Measurements from ENCODE around the gene SCAND1. TPM values are rescaled to one million over a fixed set of nuclear protein-coding genes. Genes with fewer than 3 reads are reported as not detected.
A peak's percentile ranks its signal among the peaks of the same experiment; 100 is the strongest.

SCAND1 gene
- total and polyA plus RNA-seq, 2 experiments from 2014 or later = 45.7 to 177 TPM

DNA sequence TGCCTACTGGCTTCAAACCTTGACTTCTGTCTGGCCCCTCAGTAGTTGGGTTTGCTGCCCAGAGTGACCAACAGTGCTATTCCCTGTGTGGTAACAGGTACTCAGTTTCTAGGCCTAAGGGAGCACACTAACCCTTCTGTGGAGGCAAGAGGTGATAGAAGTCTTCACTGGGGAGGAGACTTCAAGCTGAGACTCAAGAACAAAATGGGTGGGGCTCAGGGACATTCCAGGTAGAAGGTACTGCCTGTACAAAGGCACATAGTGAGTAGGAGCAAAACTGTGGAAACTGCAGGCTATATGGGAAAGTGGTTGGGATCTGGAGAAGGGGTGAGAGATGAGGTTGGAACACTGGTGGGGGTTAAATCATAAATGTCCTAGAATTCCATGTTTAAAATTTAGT is 2.3 kb upstream of the SCAND1 start:
- peak; percentile 31 for DNase-seq (ENCODE audit: low spot score)

DNA sequence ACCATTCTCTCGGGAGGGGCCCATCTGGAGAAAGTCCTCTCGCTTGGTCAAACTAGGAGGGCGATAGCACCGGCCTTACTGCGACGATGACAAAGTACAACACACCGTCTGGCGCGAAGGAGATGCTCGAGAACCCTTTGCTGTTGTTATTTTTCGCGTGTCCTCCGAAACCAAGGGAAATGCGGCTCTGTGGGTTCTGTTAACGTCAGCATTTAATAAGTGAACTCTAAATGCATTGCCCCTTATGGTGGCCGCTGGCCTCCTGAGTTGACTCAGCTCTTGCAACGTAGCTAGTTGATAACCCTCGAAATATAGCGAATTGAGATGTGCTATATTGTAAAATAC is 577 bp upstream of the SCAND1 start:
- H3K9me2 ChIP-seq (replicated peaks; ENCODE audit: insufficient read depth) = no peaks in the 10 kb centered on the region
- H3K9me3 ChIP-seq (ENCODE audit: low read depth) = no peaks in the 10 kb centered on the region
- peaks cover 37% of the 10 kb centered on the region for H3K79me2 ChIP-seq
- no peaks in the 10 kb centered on the region for H4K20me1 ChIP-seq (ENCODE audit: insufficient read depth, poor library complexity, severe bottlenecking)
- 6% methylated on average over 19 of the region's 19 CpGs for WGBS (ENCODE audit: low lambda C conversion rate, missing lambda C conversion rate)
- H3K4me2 ChIP-seq = peak overlapping the region; percentile 78
- H3K27me3 ChIP-seq = no peaks in the 10 kb centered on the region
- peak overlapping the region; percentile 90 for H3K27ac ChIP-seq
- H3K4me1 ChIP-seq (ENCODE audit: insufficient read depth) = peaks cover 17% of the 10 kb centered on the region
- TF ChIP-seq EZH2 (IDR thresholded peaks at IDR 0.05; ENCODE audit: borderline replicate concordance) (no peak), EZH2phosphoT487 (IDR thresholded peaks at IDR 0.05; ENCODE audit: low read depth, severe bottlenecking, unreplicated experiment) (no peak)
- TF ChIP-seq, protein P1, sequence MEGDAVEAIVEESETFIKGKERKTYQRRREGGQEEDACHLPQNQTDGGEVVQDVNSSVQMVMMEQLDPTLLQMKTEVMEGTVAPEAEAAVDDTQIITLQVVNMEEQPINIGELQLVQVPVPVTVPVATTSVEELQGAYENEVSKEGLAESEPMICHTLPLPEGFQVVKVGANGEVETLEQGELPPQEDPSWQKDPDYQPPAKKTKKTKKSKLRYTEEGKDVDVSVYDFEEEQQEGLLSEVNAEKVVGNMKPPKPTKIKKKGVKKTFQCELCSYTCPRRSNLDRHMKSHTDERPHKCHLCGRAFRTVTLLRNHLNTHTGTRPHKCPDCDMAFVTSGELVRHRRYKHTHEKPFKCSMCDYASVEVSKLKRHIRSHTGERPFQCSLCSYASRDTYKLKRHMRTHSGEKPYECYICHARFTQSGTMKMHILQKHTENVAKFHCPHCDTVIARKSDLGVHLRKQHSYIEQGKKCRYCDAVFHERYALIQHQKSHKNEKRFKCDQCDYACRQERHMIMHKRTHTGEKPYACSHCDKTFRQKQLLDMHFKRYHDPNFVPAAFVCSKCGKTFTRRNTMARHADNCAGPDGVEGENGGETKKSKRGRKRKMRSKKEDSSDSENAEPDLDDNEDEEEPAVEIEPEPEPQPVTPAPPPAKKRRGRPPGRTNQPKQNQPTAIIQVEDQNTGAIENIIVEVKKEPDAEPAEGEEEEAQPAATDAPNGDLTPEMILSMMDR (IDR thresholded peaks at IDR 0.05; ENCODE audit: poor library complexity) = no peak
- peak overlapping the region; percentile 75 for H2AFZ ChIP-seq
- no peak for DNase-seq (ENCODE audit: low spot score)
- H3K4me3 ChIP-seq = peak overlapping the region; percentile 54
- H3K36me3 ChIP-seq (replicated peaks; ENCODE audit: insufficient read depth, low read depth) = no peaks in the 10 kb centered on the region

More for the DNA sequence above, 2.3 kb upstream of the SCAND1 start:
- H3K4me3 ChIP-seq = no peak overlapping the region
- no peaks in the 10 kb centered on the region for H3K9me3 ChIP-seq (ENCODE audit: low read depth)
- peaks cover 20% of the 10 kb centered on the region for H3K79me2 ChIP-seq
- no peak overlapping the region for H2AFZ ChIP-seq
- peaks cover 17% of the 10 kb centered on the region for H3K4me1 ChIP-seq (ENCODE audit: insufficient read depth)
- TF ChIP-seq EZH2 (IDR thresholded peaks at IDR 0.05; ENCODE audit: borderline replicate concordance) = no peak
- TF ChIP-seq EZH2phosphoT487 (IDR thresholded peaks at IDR 0.05; ENCODE audit: low read depth, severe bottlenecking, unreplicated experiment) = no peak
- TF ChIP-seq, protein P1 (IDR thresholded peaks at IDR 0.05; ENCODE audit: poor library complexity) = no peak
- no peaks in the 10 kb centered on the region for H3K36me3 ChIP-seq (replicated peaks; ENCODE audit: insufficient read depth, low read depth)
- H3K4me2 ChIP-seq = no peak overlapping the region
- no peaks in the 10 kb centered on the region for H4K20me1 ChIP-seq (ENCODE audit: insufficient read depth, poor library complexity, severe bottlenecking)
- no peaks in the 10 kb centered on the region for H3K9me2 ChIP-seq (replicated peaks; ENCODE audit: insufficient read depth)
- H3K27ac ChIP-seq = no peak overlapping the region
- no peaks in the 10 kb centered on the region for H3K27me3 ChIP-seq

DNA sequence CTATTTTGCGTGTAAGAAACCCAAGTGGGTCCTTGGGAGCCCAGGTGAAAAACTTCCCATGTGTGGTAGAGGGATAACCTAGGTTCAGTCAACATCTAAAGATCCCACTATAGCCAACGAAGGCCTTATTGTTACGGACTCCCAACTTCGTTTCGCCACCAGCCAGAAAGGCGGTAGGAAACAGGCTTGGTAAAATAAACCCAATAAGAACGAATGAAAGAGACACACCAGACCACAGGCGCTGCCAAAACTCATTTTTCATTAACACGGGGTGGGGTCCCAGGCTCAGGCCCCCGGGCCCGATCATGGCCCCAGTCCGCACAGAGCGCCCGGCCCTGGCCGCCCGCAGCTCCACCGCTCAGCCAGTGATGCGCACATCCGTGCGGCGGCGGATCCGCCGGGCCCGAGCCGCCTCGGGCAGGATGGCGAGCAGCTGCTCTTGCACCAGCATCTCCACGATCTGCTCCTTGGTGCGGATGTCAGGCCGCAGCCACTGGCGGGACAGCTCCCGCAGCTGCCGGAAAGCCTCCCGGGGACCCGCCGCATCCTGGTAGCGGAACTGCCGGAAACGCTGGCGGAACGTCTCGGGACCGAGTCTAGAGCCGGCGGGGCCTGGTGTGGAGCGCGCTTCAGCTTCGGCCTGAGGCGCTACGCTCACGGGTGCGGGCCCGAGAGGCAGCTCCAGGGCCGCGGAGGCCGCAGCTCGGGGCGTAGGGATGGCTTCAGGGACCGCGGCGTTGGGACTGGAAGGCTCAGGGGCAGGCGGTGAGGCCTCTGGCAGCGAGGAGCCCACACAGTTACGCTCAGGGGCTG is 709 bp downstream of the SCAND1 start:
- WGBS (ENCODE audit: low lambda C conversion rate, missing lambda C conversion rate) = 2% methylated on average over 63 of the region's 65 CpGs

More for the DNA sequence above, 709 bp downstream of the SCAND1 start:
- peaks cover 38% of the 10 kb centered on the region for H3K79me2 ChIP-seq
- no peaks in the 10 kb centered on the region for H3K9me2 ChIP-seq (replicated peaks; ENCODE audit: insufficient read depth)
- no peaks in the 10 kb centered on the region for H4K20me1 ChIP-seq (ENCODE audit: insufficient read depth, poor library complexity, severe bottlenecking)
- H3K36me3 ChIP-seq (replicated peaks; ENCODE audit: insufficient read depth, low read depth) = no peaks in the 10 kb centered on the region
- H3K27ac ChIP-seq = peak overlapping the region; percentile 99
- H3K9me3 ChIP-seq (ENCODE audit: low read depth) = no peaks in the 10 kb centered on the region
- H3K27me3 ChIP-seq = no peaks in the 10 kb centered on the region
- peak overlapping the region; percentile 84 for H3K4me3 ChIP-seq
- TF ChIP-seq, protein P1 (IDR thresholded peaks at IDR 0.05; ENCODE audit: poor library complexity) = no peak
- TF ChIP-seq EZH2 (IDR thresholded peaks at IDR 0.05; ENCODE audit: borderline replicate concordance) (no peak), EZH2phosphoT487 (IDR thresholded peaks at IDR 0.05; ENCODE audit: low read depth, severe bottlenecking, unreplicated experiment) (no peak)
- H3K4me2 ChIP-seq = peak overlapping the region; percentile 89
- peak; percentile 69 for DNase-seq (ENCODE audit: low spot score)
- peaks cover 17% of the 10 kb centered on the region for H3K4me1 ChIP-seq (ENCODE audit: insufficient read depth)
- H2AFZ ChIP-seq = peak overlapping the region; percentile 69
